Tibial nerve (tissue), 4 donors: ENCODE measurements around the gene MRPL34.

Experiments
- CTCF ChIP-seq, 5 experiments: fragments of 200-600 bp in 3 of 5; fragments of 450-650 bp in 2 of 5; sonication (generic) in 3 of 5; IDR thresholded peaks; one replicate each; pipeline ENCODE4 v1.5.1; 2016 to 2019; ENCODE audit warnings: antibody characterized with exemption in 5 of 5, mild to moderate bottlenecking in 3 of 5, moderate library complexity in 2 of 5
- EP300 ChIP-seq, 2 donors: sonication (generic); formaldehyde crosslinking; IDR thresholded peaks; one replicate each; pipeline ENCODE4 v1.6.1; 2017; ENCODE audit warnings: antibody characterized with exemption in 2 of 2, mild to moderate bottlenecking in 1 of 2
- POLR2A ChIP-seq, 2 donors: fragments of 450-650 bp; IDR thresholded peaks; one replicate each; pipeline ENCODE4 v1.6.1; 2017; ENCODE audit warnings: antibody characterized with exemption in 2 of 2, mild to moderate bottlenecking in 2 of 2, moderate library complexity in 2 of 2

GRCh38 chr19:17347877-17348276, 42.2 kb downstream of the MRPL34 start:
- TF ChIP-seq CTCF (IDR thresholded peaks at IDR 0.05) (no peak), POLR2A (IDR thresholded peaks at IDR 0.05) (no peak), EP300 (IDR thresholded peaks at IDR 0.05) (no peak)
